GM12892 (cell line): Measurements from ENCODE around the gene PTPRN2.

Experiments
- POLR2A ChIP-seq: IDR thresholded peaks from 2 replicates; pipeline ENCODE4 v1.6.1; 2011; ENCODE audit warnings: low read depth, low read length, control low read depth
- POLR2AphosphoS5 ChIP-seq: IDR thresholded peaks from 2 replicates; pipeline ENCODE4 v1.6.1; 2011; ENCODE audit warnings: low read depth, low read length, control low read depth
- TAF1 ChIP-seq: IDR thresholded peaks from 2 replicates; pipeline ENCODE4 v1.6.1; 2011; ENCODE audit warnings: low read depth, mild to moderate bottlenecking, control low read depth, low read length, borderline replicate concordance

DNA sequence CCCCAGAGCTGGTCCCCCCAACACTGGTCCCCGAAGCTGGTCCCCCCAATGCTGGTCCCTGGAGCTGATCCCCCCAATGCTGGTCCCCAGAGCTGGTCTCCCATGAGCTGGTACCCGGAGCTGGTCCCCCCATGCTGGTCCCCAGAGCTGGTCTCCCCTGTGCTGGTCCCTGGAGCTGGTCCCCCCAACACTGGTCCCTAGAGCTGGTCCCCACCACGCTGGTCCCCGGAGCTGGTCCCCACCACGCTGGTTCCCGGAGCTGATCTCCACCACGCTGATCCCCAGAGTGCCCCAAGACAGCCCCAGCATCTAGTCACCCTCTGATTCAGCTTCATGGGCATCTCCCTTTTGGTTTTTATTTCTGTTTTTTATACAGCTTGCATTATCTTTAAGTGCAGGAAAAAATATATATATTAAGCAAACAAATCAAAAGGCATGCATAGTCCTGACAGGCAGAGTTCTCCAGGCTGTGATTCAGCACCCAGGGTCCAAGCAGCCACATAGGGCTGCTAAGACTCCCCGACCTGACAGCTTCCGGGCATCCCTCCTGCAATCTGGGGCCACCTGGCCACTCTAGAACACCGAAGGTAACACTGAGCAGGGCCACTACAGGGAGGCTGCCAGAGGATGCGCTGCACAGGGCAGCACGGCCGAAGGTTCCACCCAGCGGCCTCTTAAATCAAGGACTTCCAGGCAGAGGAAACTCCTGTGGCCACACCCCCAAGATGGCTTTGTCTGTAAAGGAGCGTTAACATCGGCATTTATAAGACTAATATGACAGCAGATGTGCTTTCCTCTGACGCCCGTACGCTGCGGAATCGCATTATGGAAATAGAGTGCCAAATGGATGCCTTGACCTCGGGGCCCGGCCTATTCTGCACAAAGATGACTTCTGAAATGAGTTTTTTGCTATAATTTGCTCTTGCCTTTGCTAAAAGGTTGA, 215.0 kb downstream of the PTPRN2 start:
- TF ChIP-seq POLR2A: no peak
- TF ChIP-seq POLR2AphosphoS5: no peak
- TF ChIP-seq TAF1: no peak
